Activated CD4-positive, alpha-beta memory T cell treated with anti-CD3 and anti-CD28 coated beads, Interleukin-2, amount 10 ng/mL, durations not matched to agents 7 days and 5 days (primary cell): ENCODE results near the gene MLYCD. TPM values are rescaled to one million over a fixed set of nuclear protein-coding genes. Genes with fewer than 3 reads are reported as not detected.

Experiments
- CTCF ChIA-PET: fragments of 350-600 bp; sonication (Branson Sonifier 250); formaldehyde crosslinking; loops from one replicate; lab custom pipeline; 2021; ENCODE audit warnings: antibody characterized with exemption, inconsistent platforms; lab: Charles Lee
- POLR2A ChIA-PET: fragments of 350-600 bp; sonication (Branson Sonifier 250); formaldehyde crosslinking; loops from one replicate; lab custom pipeline; 2021; ENCODE audit warnings: antibody characterized with exemption; lab: Charles Lee
- DNase-seq: peaks from one replicate; pipeline ENCODE4 v3.0.0-alpha.2; 2020
- H3K27ac Mint-ChIP-seq: one replicate; pipeline ENCODE4 v1.8.0; 2021; ENCODE audit warnings: mild to moderate bottlenecking, mixed read lengths
- H3K27me3 Mint-ChIP-seq: one replicate; pipeline ENCODE4 v1.8.0; 2021; ENCODE audit warnings: mixed read lengths
- H3K36me3 Mint-ChIP-seq: one replicate; pipeline ENCODE4 v1.8.0; 2021; ENCODE audit warnings: low read depth, mixed read lengths
- H3K4me1 Mint-ChIP-seq: one replicate; pipeline ENCODE4 v1.8.0; 2021; ENCODE audit warnings: mixed read lengths
- H3K4me3 Mint-ChIP-seq: one replicate; pipeline ENCODE4 v1.8.0; 2021; ENCODE audit warnings: mild to moderate bottlenecking, mixed read lengths
- H3K9me3 Mint-ChIP-seq: one replicate; pipeline ENCODE4 v1.8.0; 2021; ENCODE audit warnings: mixed read lengths
- total RNA-seq, 2 experiments: library from RNA; stranded (reverse); gene quantifications; one replicate each; pipeline ENCODE4 v1.2.3, GENCODE V29; 2021

Gene MLYCD
- total RNA-seq, 2 experiments from 2014 or later, result 3.5 to 4.0 TPM

GRCh38 chr16:83931556-83931955 lies 32.6 kb downstream of the MLYCD start:
- CTCF ChIA-PET, result no interaction called here
- Mint-ChIP-seq H3K27me3 (no peaks in the 10 kb centered on the region), H3K9me3 (no peaks in the 10 kb centered on the region), H3K27ac (no peak overlapping the region), H3K36me3 (no peaks in the 10 kb centered on the region), H3K4me1 (no peaks in the 10 kb centered on the region), H3K4me3 (no peak overlapping the region)
- DNase-seq, result no peak
- POLR2A ChIA-PET, result no interaction called here

GRCh38 chr16:83932304-83932703 lies 33.4 kb downstream of the MLYCD start:
- ChIA-PET POLR2A (no interaction called here), CTCF (no interaction called here)
- no peaks in the 10 kb centered on the region for H3K27me3 Mint-ChIP-seq
- no peak overlapping the region for H3K4me3 Mint-ChIP-seq
- no peaks in the 10 kb centered on the region for H3K9me3 Mint-ChIP-seq
- H3K36me3 Mint-ChIP-seq, result no peaks in the 10 kb centered on the region
- H3K27ac Mint-ChIP-seq, result no peak overlapping the region
- DNase-seq, result no peak
- H3K4me1 Mint-ChIP-seq, result no peaks in the 10 kb centered on the region

DNA sequence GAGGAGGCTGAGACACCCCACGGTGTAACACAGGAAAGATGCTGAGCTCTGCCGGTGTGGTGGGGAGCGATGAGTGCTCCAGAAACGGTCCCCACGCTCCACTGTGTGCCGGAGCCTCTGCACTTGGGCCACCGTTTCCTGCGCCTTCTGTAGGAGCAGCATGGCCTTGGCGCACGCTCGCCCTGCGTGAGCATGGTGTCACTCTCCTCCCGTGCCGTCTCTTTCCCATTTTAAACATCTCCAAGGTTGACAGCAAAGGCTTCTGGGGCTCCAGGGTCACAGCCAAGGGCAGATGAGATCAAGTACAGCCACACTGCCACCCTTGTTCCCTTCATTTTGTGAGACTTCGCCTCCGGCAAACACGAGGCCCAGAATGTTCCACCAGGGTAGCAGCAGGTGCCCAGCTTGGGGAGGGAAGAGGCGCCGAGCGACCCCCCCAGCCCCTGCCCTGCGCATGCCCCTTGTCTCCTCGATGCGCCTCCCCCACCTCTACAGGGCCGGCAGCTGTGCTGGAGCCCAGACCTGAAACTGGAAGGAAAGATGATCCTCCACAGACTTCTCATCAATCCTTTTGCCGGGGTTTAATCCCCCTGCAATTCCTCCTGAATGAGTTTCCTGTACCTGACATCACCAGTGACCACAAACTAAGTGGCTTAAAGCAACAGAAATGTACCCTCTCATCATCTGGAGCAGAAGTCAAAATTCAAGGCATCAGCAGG lies 34.2 kb downstream of the MLYCD start:
- Mint-ChIP-seq H3K36me3 (no peaks in the 10 kb centered on the region), H3K27ac (no peak overlapping the region), H3K4me1 (no peaks in the 10 kb centered on the region), H3K9me3 (no peaks in the 10 kb centered on the region), H3K27me3 (no peaks in the 10 kb centered on the region), H3K4me3 (no peak overlapping the region)
- no peak for DNase-seq
- CTCF ChIA-PET, result no interaction called here
- POLR2A ChIA-PET, result no interaction called here

DNA sequence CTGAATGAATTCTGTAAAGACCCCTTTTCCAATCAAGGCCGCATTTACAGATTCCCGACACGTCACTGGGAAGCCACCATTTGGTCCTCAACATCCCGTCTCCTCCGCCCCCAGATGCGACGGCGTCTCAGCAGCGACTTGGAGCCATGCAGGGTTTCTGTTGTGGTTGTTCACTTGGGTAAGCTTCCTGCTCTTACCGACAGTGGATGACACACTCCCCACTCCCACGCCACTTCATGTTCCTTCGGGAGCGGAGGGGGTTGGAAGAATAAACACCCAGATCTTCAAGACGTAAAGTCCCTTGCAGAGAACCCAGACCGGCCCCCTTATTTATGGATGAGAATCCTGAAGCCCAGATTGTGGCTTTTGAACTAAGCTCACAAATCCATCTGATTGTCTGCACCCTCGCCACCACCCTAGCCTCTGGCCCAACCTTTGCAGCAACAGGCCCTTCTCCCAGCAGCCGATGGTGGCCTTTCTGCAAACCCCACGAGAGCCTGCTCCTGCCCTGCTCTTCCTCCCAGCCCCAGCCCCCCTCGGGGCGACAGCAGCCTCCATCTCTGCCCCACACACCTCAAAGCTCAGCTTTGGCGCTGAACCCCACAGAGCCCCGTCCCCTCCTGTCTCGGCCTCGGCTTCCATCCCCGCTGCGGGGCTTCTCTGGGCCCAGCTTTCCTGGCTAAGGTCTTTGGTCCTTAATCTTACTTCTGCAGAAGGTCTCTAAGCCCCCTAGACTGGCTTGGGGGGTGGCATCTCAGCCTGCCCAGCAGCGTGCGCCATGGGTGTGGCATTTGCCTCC lies 35.2 kb downstream of the MLYCD start:
- POLR2A ChIA-PET, result no interaction called here
- no peak overlapping the region for H3K27ac Mint-ChIP-seq

DNA sequence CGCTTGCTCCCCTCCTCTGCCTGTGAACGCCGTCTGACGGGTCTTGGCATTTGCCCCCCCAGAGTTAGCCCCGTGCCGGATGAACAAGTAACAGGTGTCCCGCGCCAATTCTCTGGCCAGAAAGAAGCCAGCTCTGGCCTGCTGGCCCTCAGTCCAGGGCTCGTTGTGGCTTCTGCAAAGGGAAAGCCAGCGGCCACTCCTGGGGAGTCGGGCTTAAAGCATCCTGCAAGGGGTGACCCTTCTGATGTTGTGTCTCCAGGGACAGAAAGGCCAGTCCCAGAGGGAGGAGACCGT lies 35.7 kb downstream of the MLYCD start:
- Mint-ChIP-seq H3K36me3 (no peaks in the 10 kb centered on the region), H3K4me1 (peaks cover 9% of the 10 kb centered on the region), H3K27ac (no peak overlapping the region), H3K9me3 (no peaks in the 10 kb centered on the region), H3K4me3 (no peak overlapping the region), H3K27me3 (no peaks in the 10 kb centered on the region)
- ChIA-PET CTCF (interaction anchor here (1.2 kb wide), 1 partner anchor 8 kb away, joined by 3 read pairs; no protein-coding TSS in a partner anchor), POLR2A (no interaction called here)
- no peak for DNase-seq

More for the DNA sequence above, 35.2 kb downstream of the MLYCD start:
- Mint-ChIP-seq H3K9me3 (no peaks in the 10 kb centered on the region), H3K4me1 (peaks cover 4% of the 10 kb centered on the region), H3K4me3 (no peak overlapping the region), H3K36me3 (no peaks in the 10 kb centered on the region), H3K27me3 (no peaks in the 10 kb centered on the region)
- DNase-seq, result no peak
- CTCF ChIA-PET, result interaction anchor here (1.2 kb wide), 1 partner anchor 8 kb away, joined by 3 read pairs; no protein-coding TSS in a partner anchor

DNA sequence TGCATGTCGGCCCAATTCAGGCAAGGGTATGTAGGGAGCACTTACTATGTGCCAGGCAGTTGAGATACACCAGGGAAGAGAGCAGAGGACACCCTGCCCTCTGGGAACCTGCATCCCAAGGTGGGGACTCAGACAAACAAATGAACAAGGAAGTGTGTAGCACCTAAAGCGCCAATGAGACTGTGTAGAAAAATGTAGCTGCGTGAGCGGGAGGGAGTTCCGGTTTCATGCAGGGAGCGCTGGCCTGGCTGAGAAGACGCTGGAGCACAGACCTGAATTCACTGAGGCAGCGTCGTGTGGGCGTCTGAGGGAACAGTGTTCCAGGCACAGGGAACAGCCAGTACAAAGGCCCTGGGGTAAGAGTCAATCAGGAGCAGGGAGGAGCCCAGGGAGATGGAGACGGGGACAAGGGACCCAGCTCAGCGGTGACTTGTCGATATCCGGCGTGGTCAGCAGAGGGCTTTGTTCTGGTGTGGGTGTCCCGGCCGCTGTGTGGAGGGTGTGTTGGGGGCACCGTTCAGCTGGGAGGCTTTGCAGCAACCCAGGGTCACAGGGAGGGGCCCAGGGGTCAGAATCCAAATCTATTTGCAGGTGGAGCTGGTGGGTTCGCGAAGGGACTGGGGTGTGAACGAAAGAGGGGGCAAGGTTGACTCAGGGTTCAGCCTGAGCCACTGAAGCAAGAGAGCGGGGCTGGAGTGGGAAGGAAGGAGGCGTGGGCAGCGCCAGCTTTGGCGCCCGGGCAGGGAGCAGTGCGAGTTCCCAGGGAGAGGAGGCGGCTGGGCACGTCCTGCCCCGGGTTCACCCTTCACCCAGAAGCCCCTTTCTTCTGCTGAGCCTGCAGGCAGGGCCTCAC lies 36.3 kb downstream of the MLYCD start:
- POLR2A ChIA-PET, result no interaction called here
- H3K27ac Mint-ChIP-seq, result no peak overlapping the region

GRCh38 chr16:83935858-83936255 lies 36.9 kb downstream of the MLYCD start:
- no peak overlapping the region for H3K27ac Mint-ChIP-seq
- H3K27me3 Mint-ChIP-seq, result no peaks in the 10 kb centered on the region
- H3K9me3 Mint-ChIP-seq, result no peaks in the 10 kb centered on the region
- peaks cover 10% of the 10 kb centered on the region for H3K4me1 Mint-ChIP-seq
- no peaks in the 10 kb centered on the region for H3K36me3 Mint-ChIP-seq
- POLR2A ChIA-PET, result no interaction called here
- no peak overlapping the region for H3K4me3 Mint-ChIP-seq
- CTCF ChIA-PET, result interaction anchor here (1.4 kb wide), 1 partner anchor 9 kb away, joined by 5 read pairs; no protein-coding TSS in a partner anchor
- no peak for DNase-seq

More for the DNA sequence above, 36.3 kb downstream of the MLYCD start:
- H3K27me3 Mint-ChIP-seq, result no peaks in the 10 kb centered on the region
- H3K4me1 Mint-ChIP-seq, result peaks cover 10% of the 10 kb centered on the region
- no peak overlapping the region for H3K4me3 Mint-ChIP-seq
- no peak for DNase-seq
- no peaks in the 10 kb centered on the region for H3K9me3 Mint-ChIP-seq
- H3K36me3 Mint-ChIP-seq, result no peaks in the 10 kb centered on the region
- CTCF ChIA-PET, result interaction anchor here (1.2 to 1.4 kb wide), 2 partner anchors 8 to 9 kb away, joined by 3 to 5 read pairs; no protein-coding TSS in a partner anchor

GRCh38 chr16:83936581-83937165 lies 37.8 kb downstream of the MLYCD start:
- Mint-ChIP-seq H3K4me3 (no peak overlapping the region), H3K4me1 (peaks cover 10% of the 10 kb centered on the region), H3K27ac (no peak overlapping the region), H3K27me3 (no peaks in the 10 kb centered on the region), H3K9me3 (no peaks in the 10 kb centered on the region), H3K36me3 (no peaks in the 10 kb centered on the region)
- ChIA-PET POLR2A (no interaction called here), CTCF (interaction anchor here (1.4 kb wide), 1 partner anchor 10 kb away, joined by 5 read pairs; no protein-coding TSS in a partner anchor)
- no peak for DNase-seq

DNA sequence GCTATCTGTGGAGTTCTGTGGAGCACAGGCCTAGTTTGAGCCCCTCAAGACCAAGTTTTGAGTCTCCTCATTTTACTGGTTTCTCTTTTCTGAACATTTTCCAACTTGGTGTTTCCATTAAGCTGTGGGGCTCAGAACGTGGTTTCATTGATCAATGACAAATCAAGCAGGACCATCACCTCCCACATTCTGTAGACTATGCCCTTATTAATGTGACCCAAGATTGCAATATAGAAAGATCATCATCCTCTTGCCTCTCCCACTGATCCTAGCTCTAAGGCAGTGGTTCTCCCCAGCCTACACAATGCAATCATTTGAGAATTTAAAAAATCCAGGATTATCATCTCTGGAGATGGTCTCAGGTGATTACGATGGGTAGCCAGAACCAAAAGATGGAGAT lies 38.4 kb downstream of the MLYCD start:
- ChIA-PET POLR2A (no interaction called here), CTCF (no interaction called here)

DNA sequence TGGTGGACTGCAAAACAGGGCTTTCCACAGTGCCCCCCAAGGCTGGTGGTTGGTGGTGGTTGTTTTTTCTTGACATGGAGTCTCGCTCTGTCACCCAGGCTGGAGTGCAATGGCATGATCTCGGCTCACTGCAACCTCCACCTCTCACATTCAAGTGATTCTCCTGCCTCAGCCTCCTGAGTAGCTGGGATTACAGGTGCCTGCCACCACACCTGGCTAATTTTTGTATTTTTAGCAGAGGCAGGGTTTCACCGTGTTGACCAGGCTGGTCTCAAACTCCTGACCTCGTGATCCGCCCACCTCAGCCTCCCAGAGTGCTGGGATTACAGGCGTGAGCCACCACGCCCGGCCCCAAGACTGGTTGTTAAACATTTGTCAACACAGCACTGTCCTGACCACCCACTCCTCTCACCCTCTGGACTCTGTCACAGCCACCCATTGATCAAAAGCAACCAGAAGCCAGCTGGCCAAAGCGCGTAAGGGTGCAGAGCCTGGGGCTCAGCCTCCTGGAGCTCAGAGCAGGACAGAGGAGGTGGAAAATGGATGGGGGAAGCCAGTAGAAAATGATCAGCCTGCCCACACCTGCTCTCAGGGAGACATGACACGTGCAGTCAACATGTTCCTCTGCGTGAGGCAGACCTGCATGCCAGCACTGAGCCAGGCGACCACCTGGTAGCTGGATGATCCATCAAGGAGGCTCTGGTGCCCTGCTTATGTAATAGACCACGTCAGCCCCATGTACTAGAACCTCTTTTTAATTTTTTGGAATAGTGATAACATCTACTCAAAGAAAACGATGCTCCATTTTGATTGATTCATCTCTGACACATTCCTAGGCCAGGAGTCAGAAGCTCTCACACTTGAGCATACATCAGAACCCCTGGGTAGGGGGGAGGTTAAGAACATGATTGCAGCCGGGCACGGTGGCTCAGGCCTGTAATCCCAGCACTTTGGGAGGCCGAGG lies 39.3 kb downstream of the MLYCD start:
- Mint-ChIP-seq H3K9me3 (no peaks in the 10 kb centered on the region), H3K27me3 (no peaks in the 10 kb centered on the region), H3K4me1 (peaks cover 10% of the 10 kb centered on the region), H3K4me3 (no peak overlapping the region), H3K36me3 (no peaks in the 10 kb centered on the region), H3K27ac (no peak overlapping the region)
- ChIA-PET POLR2A (no interaction called here), CTCF (no interaction called here)
- DNase-seq, result no peak

More for the DNA sequence above, 38.4 kb downstream of the MLYCD start:
- Mint-ChIP-seq H3K4me3 (no peak overlapping the region), H3K9me3 (no peaks in the 10 kb centered on the region), H3K27me3 (no peaks in the 10 kb centered on the region), H3K27ac (no peak overlapping the region), H3K36me3 (no peaks in the 10 kb centered on the region), H3K4me1 (peaks cover 10% of the 10 kb centered on the region)
- DNase-seq, result no peak

DNA sequence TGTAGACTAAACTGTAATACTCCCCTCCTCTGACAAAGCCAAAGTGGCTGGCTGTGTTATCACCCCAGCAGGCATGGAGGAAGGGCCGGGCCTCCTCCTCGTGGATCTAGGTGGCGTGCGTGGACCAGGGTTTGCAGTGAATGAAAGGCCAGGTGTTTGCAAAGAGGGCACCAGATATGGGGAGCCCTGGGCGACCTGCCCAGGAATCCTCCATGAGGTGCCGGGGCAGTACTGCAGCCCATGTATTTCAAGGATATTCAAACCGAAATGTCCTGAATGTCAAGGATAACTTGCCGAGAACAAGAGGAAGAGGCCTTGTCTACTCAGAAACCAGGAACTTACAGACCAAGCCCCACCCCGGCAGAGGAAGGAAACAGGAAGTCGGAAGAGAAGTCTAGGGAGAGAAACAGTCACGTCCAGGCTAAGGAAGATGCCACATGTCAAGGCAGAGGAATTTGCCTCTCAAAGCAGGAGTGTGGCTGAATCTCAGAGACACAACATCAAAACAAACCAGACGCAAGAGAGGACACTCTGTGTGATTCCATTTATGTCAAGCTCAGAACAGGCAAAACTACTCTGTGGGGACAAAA lies 40.4 kb downstream of the MLYCD start:
- no peaks in the 10 kb centered on the region for H3K36me3 Mint-ChIP-seq
- no peaks in the 10 kb centered on the region for H3K9me3 Mint-ChIP-seq
- peaks cover 10% of the 10 kb centered on the region for H3K4me1 Mint-ChIP-seq
- no peaks in the 10 kb centered on the region for H3K27me3 Mint-ChIP-seq
- no peak for DNase-seq
- ChIA-PET CTCF (no interaction called here), POLR2A (no interaction called here)
- no peak overlapping the region for H3K27ac Mint-ChIP-seq
- no peak overlapping the region for H3K4me3 Mint-ChIP-seq
